GM21619 (cell line): Measurements from ENCODE around the gene ATP8B2.
"Not testable (repeated sequence)": the region's sequence is repeated elsewhere in the genome, so short reads cannot be mapped to it uniquely, and the experiment has no call there.

Source experiments
- ATAC-seq: cut with Tn5 transposase; IDR thresholded peaks from one replicate; pipeline ENCODE4 v1.9.1; 2021; ENCODE audit not compliant: unreplicated experiment

The ATP8B2 gene

DNA sequence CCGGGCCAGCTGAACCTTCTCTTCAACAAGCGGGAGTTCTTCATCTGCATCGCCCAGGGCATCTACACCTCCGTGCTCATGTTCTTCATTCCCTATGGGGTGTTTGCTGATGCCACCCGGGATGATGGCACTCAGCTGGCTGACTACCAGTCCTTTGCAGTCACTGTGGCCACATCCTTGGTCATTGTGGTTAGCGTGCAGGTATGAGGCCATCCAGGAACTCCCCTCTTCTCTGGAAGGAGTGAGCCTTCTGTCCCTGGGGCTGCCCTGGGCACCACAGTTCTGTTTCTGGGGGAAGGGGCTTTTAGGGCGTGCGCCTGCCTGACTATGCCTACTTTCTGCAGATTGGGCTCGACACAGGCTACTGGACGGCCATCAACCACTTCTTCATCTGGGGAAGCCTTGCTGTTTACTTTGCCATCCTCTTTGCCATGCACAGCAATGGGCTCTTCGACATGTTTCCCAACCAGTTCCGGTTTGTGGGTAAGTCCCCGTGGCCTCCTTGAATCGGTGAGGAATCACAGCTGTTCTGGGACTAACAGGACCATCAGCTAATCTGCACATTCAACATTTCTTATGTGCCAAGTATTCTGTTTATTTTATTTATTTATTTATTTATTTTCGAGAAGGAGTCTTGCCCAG is 21.1 kb downstream of the ATP8B2 start:
- no peak for ATAC-seq

GRCh38 chr1:154347961-154348360 is 22.6 kb downstream of the ATP8B2 start:
- ATAC-seq = no peak

DNA sequence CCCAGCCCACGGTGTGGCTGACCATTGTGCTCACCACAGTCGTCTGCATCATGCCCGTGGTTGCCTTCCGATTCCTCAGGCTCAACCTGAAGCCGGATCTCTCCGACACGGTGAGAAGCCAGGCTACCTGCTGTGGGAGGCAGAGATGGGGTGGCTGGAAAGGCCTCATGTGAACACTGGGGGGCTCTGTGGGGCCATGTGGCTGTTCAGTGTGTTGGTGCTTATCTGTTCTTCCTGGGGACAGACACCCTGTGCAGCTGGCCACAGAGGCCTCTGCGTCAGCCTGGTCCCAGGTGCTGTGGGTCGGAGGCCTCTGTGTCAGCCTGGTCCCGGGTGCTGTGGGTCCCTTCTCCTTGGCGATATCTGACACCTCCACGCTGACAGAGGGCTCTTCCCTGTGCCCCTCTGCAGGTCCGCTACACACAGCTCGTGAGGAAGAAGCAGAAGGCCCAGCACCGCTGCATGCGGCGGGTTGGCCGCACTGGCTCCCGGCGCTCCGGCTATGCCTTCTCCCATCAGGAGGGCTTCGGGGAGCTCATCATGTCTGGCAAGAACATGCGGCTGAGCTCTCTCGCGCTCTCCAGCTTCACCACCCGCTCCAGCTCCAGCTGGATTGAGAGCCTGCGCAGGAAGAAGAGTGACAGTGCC is 23.2 kb downstream of the ATP8B2 start:
- no peak for ATAC-seq

- no peak for ATAC-seq
Measured at GRCh38 chr1:154349121-154349520, 23.8 kb downstream of the ATP8B2 start.

GRCh38 chr1:154350383-154350782 is 25.1 kb downstream of the ATP8B2 start:
- no peak for ATAC-seq

GRCh38 chr1:154351363-154352068 is 26.2 kb downstream of the ATP8B2 start:
- no peak for ATAC-seq

DNA sequence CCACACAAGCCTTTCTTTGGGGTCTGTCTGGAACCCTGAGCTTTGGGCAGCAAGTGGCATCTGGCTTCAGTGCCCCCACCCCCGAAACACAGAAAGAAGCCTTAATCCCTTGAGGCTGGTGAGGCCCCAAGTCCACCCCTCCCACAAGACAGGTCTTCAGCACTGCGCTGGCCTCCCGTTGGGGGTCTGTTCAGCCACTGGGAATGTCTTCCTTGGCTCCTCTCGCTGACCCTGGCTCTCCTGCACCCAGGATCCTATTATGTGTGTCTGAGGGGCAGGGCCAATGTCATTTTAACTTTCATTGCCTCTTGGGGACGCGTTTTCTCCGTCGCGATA is 26.9 kb downstream of the ATP8B2 start:
- no peak for ATAC-seq

DNA sequence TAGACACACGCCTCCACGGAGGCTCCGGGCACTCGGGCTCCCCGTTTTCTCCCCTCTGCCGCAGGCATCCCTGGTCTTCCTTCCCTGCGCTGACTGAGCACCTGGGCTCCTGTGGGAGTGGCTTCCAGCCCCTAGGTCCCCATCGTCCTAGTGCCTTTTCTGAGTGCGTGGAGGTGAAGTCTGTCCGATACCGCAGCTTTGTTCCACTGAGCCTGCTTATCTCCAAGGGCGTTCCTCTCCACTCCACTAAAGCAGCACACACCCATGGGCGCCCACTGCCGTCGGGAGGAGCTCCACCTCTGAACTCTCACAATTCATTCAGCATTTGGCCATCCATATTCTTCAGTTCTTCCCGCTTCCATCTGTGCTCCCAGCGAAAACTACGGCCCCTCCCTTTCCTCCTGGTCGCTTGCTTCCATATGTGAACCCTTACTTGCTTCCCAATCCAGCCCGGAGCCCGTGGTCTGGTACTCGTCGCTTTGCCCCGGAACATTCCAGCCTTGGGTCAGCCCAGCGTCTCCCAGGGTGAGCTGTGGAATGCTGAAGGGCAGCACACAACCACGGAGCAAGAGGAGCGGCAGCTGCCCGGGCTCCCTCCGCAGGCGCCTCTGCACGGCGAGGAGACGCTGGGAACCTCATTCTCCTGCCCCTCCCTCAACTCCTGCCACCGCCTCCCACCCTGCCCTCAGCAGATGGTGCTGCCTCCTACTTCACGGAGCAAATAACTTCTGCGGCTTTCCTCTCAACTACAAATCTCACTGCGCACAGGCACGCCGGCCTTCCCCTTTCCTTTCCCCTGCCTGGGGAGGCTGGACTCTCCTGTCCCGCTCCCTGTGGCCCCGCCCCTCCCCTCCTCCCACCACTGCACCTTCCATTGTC is 27.5 kb downstream of the ATP8B2 start:
- no peak for ATAC-seq

DNA sequence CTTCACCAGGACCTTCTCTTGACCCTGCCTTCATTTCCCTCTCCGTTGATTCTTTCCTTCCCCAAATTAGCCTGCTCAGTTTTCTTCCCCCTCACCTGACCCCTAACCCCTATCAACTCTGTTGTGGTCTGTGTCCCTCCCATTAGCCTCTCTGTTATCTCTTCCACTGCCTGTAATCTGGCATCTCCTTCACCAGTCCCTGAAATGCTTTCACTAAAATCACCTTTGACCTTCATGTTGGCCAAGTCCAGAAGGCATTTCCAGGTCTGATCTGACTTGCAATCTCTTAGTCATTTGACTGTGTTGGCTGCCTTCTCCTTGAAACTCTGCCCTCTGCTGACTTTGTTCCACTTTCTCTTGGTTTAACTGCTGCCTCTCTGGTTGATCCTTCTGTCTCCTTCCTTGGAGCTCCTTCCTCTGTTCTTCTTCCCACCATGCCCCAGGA is 28.2 kb downstream of the ATP8B2 start:
- ATAC-seq = no peak

DNA sequence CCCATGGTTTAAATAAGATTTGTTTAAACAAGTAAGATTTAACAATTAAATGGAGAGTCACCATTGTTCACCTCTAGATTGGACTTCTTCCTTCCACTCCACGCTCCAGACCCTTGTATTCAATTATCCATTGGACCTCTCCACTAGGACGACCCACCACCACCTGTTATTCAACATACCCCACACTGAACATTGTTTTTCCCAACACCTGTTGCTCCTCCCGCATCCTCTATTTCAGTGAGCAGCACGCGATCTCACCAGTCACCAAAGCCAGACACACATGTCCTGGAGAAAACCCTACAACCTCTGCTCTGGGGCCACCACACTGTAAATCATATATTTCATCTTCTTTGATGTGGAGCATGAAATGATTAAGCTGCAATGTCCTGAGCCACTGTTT is 28.6 kb downstream of the ATP8B2 start:
- ATAC-seq = no peak

GRCh38 chr1:154358519-154358918 is 33.2 kb downstream of the ATP8B2 start:
- no peak for ATAC-seq

DNA sequence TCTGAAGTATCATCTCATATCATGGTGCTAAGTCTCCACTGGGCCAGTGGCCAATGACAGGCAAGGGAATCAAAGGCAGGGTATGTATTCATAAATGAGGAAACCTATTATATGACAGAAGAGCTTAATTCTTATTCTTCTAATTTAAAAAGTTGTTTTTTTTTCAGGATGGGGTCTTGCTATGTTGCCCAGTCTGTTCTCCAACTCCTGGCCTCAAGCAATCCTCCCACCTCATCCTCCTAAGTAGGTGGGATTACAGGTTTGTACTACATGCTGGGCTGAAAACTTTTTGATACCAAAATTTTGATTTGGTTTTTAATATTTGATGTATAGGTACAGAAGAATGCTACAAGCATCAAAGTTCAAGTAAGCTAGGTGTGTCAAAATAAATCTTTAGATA is 35.0 kb downstream of the ATP8B2 start:
- no peak for ATAC-seq

- ATAC-seq = not testable (repeated sequence)
Measured at GRCh38 chr1:154360881-154361280, 35.6 kb downstream of the ATP8B2 start.

- no peak for ATAC-seq
Measured at GRCh38 chr1:154361357-154361756, 36.0 kb downstream of the ATP8B2 start.

DNA sequence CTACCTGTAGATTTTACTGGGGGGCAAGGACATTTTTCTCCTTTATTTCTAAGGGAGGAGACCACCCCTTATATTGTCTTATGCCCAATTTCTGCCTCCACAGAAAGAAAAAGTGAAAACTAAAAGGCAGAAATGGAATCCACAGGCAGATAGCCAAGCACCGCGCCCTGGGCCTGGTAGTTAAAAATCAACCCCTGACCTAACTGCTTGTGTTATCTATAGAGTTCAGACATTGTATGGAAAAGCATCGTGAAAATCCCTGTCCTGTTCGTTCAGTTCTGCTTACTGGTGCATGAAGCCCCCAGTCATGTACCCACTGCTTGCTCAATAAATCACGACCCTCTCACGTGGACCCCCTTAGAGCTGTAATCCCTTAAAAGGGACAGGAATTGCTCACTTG is 46.1 kb downstream of the ATP8B2 start:
- no peak for ATAC-seq

GRCh38 chr1:154373777-154374357 is 48.5 kb downstream of the ATP8B2 start:
- not testable (repeated sequence) for ATAC-seq

DNA sequence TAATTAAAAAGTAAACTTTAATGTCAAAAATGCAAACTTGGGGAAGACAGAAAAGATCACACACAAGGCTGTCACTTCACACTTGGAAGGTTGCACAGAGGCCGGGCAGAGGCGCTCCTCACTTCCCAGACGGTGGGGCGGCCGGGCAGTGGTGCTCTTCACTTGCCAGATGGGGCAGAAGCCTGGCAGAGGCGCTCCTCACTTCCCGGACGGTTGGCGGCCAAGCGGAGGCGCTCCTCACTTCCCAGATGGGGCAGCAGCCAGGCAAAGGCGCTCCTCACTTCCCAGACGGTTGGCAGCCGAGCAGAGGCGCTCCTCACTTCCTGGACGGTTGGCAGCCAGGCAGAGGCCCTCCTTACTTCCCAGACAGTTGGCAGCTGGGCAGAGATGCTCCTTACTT is 54.0 kb downstream of the ATP8B2 start:
- no peak for ATAC-seq

DNA sequence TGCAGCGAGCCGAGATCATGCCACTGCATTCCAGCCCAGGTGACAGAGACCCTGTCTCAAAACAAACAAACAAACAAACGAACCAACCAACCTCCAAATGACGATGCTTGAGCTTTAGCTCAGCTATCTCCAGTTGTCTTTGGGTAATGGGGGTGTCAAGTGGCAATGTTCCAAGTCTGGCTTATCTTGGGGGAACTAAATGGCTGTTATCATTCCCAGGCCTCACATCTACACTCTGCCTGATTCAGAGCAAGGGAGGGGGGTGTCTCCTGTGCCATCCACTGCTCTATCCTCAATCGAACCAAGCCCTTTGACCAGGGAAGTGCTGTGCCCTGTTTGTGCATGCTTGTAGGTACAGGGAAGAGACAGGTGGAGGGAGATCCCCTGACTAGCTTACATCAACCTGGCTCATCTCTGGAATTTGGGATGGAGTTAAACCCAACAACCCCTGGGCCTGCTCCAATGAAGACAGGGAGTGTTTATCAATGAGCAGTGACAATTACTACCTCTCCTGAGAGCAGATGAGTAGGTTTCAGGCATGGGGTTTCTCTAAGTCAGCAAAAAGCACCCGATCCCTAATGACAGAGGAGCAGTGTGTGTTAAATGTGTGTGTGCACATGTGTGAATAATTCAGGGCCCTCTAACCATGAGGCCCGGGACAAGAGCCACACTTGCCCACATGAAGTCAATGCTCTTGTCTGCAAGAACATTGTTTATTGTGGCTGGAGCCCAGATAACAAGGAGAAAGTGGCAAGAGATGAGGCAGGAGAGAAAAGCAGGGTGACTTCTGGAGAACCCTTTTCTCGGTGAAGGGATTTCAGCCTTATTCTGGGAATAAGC is 59.5 kb downstream of the ATP8B2 start:
- ATAC-seq = no peak

DNA sequence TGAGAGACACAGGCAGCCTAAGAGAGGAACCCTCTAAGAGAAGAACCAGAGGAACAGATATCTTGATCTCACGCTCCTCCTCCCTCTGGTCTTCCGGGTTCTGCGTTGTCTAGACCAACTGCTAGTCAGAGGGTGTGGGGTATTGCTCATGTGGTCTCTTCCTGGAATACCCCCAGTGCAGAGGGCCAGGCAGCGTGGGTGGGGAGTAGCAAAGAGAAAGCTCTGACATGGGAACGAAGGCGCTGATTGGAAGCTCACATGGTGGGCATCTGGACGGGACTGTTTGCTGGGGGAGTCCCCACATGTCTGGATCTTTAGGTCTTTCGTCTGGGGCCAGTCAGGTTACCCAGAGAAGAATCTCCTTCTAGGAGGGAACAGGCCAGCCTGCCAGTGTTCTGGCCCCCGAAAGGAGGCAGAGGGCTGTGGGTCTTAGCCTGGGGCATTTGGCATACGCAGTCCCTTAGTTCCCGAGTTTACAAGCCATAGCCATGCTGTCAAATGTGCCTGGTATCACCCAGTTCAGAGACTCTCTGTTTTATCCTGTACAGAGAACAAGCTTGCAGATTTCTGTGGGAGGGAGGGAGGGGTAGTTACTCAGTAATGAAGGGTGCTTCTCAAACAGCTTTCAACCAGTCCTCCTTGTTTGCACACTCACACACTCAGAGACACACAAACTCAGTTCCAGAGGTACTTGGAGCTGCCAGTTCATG is 61.5 kb downstream of the ATP8B2 start:
- ATAC-seq = peak; percentile 70
